ENCODE measurements around the gene WDFY2. TPM values are rescaled to one million over a fixed set of nuclear protein-coding genes. Genes with fewer than 3 reads are reported as not detected.

The WDFY2 gene
- total and polyA plus RNA-seq, 10 of the 15 experiments (the other 5 are each of a cell fraction or from before 2014, with no cell fraction given), result 2.1 to 13.0 (median 8.1) TPM

DNA sequence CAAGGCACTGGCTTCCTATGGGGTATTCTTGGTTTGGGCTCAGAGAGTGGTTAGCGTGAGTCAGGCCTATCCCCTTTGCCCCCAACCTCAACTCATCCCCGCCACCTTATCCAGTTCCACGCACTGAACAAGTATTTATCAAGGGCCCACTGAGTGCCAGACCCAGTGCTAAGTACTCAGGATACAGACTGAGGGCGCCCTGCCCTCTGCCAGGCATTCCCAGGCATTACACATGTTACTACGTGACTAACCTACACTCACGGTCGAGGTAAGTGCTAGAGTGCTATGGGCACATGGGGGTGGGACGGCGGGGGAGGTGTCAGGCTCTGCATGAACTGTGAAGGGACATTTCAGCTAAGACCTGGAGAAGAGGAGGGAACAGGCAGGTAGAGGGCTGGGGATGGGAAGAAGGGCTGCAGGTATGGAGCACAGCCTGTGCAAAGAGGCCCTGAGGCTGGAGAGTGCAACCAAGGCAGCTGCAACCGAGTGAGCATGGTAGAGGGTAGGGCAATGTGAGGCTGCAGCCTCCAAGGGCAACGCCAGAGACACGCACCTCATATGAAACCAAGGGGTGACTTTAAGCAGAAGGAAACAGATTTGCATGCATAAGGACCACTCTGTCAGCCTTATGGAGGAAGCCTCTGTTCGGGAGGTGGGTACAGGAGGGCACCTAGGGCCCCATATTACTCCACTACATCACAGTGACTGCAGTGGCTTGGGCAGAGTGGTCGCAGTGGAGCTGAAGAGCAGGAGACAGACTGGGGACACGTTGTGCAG lies 197.2 kb downstream of the WDFY2 start (continued):
- no peak for TF ChIP-seq EZH2 (IDR thresholded peaks at IDR 0.05; ENCODE audit: borderline replicate concordance, control insufficient read depth, low read depth, low read length)
- TF ChIP-seq TBL1XR1 (IDR thresholded peaks at IDR 0.05; ENCODE audit: low read depth, low read length), result no peak
- TF ChIP-seq SUPT20H (IDR thresholded peaks at IDR 0.05; ENCODE audit: borderline replicate concordance, control insufficient read depth, low read depth, low read length), result no peak
- no peak for TF ChIP-seq SMAD1 (IDR thresholded peaks at IDR 0.05; ENCODE audit: low read depth, partially characterized antibody)
- TF ChIP-seq, protein P1, sequence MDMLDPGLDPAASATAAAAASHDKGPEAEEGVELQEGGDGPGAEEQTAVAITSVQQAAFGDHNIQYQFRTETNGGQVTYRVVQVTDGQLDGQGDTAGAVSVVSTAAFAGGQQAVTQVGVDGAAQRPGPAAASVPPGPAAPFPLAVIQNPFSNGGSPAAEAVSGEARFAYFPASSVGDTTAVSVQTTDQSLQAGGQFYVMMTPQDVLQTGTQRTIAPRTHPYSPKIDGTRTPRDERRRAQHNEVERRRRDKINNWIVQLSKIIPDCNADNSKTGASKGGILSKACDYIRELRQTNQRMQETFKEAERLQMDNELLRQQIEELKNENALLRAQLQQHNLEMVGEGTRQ (IDR thresholded peaks at IDR 0.05; ENCODE audit: borderline replicate concordance, low read depth, low read length), result no peak
- TF ChIP-seq NFIC (IDR thresholded peaks at IDR 0.05; ENCODE audit: low read depth, low read length), result no peak
- TF ChIP-seq EP300 (IDR thresholded peaks at IDR 0.05; ENCODE audit: borderline replicate concordance in 1 of 2, control insufficient read depth in 1 of 2, low read depth in 2 of 2, low read length in 2 of 2), result no peak
- no peak for TF ChIP-seq IKZF1 (conservative IDR thresholded peaks at IDR 0.05)
- no peak for TF ChIP-seq CBFB (IDR thresholded peaks at IDR 0.05; ENCODE audit: low read depth)
- TF ChIP-seq, protein P2, sequence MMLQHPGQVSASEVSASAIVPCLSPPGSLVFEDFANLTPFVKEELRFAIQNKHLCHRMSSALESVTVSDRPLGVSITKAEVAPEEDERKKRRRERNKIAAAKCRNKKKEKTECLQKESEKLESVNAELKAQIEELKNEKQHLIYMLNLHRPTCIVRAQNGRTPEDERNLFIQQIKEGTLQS (IDR thresholded peaks at IDR 0.05; ENCODE audit: borderline replicate concordance, extremely low read depth, low read depth, low read length), result no peak
- TF ChIP-seq, protein P3, sequence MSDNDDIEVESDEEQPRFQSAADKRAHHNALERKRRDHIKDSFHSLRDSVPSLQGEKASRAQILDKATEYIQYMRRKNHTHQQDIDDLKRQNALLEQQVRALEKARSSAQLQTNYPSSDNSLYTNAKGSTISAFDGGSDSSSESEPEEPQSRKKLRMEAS (IDR thresholded peaks at IDR 0.05; ENCODE audit: low read depth, low read length), result no peak
- peak; percentile 66 for TF ChIP-seq RAD21 (IDR thresholded peaks at IDR 0.05; ENCODE audit: insufficient read depth, low read depth, low read length)
- TF ChIP-seq, protein P4, sequence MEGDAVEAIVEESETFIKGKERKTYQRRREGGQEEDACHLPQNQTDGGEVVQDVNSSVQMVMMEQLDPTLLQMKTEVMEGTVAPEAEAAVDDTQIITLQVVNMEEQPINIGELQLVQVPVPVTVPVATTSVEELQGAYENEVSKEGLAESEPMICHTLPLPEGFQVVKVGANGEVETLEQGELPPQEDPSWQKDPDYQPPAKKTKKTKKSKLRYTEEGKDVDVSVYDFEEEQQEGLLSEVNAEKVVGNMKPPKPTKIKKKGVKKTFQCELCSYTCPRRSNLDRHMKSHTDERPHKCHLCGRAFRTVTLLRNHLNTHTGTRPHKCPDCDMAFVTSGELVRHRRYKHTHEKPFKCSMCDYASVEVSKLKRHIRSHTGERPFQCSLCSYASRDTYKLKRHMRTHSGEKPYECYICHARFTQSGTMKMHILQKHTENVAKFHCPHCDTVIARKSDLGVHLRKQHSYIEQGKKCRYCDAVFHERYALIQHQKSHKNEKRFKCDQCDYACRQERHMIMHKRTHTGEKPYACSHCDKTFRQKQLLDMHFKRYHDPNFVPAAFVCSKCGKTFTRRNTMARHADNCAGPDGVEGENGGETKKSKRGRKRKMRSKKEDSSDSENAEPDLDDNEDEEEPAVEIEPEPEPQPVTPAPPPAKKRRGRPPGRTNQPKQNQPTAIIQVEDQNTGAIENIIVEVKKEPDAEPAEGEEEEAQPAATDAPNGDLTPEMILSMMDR (IDR thresholded peaks at IDR 0.05 in 2 of 3, conservative IDR thresholded peaks at IDR 0.05 in 1 of 3; ENCODE audit: control insufficient read depth in 2 of 3, extremely low read depth in 1 of 3, insufficient read depth in 1 of 3, low read depth in 3 of 3, low read length in 3 of 3), result peak; percentile 38 to 61 (median 57); a peak in 4 of 6 replicates
- TF ChIP-seq NFYB (IDR thresholded peaks at IDR 0.05; ENCODE audit: insufficient read depth, low read depth, low read length), result no peak
- TF ChIP-seq KLF5 (IDR thresholded peaks at IDR 0.05; ENCODE audit: partially characterized antibody), result no peak
- TF ChIP-seq, protein P5, sequence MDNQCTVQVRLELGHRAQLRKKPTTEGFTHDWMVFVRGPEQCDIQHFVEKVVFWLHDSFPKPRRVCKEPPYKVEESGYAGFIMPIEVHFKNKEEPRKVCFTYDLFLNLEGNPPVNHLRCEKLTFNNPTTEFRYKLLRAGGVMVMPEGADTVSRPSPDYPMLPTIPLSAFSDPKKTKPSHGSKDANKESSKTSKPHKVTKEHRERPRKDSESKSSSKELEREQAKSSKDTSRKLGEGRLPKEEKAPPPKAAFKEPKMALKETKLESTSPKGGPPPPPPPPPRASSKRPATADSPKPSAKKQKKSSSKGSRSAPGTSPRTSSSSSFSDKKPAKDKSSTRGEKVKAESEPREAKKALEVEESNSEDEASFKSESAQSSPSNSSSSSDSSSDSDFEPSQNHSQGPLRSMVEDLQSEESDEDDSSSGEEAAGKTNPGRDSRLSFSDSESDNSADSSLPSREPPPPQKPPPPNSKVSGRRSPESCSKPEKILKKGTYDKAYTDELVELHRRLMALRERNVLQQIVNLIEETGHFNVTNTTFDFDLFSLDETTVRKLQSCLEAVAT (IDR thresholded peaks at IDR 0.05), result no peak

Data from GM12878 (cell line).